DMS 273 treated with DMSO at 0.1 percent for 48 hours (cell line): Measurements from ENCODE around the gene INF2.

Experiments used
- DNase-seq: peaks from one replicate; lab custom pipeline; 2025; lab: John Stamatoyannopoulos, UW

Gene INF2

GRCh38 chr14:104702673-104703072, 13.3 kb downstream of the INF2 start:
- no peak for DNase-seq

DNA sequence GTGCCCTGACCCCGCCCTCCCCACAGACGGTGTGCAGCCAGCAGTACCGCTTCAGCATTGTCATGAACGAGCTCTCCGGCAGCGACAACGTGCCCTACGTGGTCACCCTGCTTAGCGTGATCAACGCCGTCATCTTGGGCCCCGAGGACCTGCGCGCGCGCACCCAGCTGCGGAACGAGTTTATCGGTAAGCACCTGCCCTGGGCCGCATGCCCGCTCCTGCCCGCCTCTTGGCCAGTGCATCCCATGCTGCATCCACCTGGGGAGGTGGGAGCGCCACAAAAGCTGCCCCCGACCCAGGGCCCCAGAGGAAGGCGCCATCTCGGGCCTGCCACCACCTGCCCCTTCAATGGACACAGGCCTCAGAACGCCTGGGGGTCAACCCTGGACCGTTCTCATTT, 13.9 kb downstream of the INF2 start:
- no peak for DNase-seq

- DNase-seq: no peak
Observed at GRCh38 chr14:104704252-104704651, 14.8 kb downstream of the INF2 start.

GRCh38 chr14:104705340-104706047, 16.1 kb downstream of the INF2 start:
- DNase-seq: no peak

DNA sequence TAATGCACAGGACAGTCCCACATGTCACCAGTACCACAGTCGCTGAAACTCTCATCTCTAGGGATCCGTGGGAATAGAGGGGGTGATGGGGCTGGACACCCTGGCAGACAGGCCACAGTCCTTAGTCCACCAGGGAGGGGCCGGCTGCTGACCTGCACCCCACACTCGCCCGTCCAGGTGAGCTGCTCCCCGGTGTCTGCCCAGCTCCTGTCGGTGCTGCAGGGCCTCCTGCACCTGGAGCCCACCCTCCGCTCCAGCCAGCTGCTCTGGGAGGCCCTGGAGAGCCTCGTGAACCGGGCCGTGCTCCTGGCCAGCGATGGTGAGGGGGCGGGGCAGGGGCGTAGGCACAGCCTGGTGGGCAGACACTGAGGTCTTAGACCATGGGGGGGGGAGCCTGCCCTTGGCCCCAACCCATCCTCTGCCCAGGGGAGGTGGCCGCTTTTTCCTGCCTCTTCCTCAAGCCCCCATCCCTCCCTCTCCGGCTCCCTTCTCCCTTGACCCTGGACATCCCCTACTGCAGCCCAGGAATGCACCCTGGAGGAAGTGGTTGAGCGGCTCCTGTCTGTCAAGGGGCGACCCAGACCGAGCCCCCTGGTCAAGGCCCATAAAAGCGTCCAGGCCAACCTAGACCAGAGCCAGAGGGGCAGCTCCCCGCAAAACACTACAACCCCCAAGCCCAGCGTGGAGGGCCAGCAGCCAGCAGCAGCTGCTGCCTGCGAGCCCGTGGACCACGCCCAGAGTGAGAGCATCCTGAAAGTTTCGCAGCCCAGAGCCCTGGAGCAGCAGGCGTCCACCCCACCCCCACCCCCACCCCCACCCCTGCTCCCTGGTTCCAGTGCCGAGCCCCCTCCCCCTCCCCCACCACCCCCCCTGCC, 17.6 kb downstream of the INF2 start:
- peak; percentile 21 for DNase-seq

GRCh38 chr14:104707608-104708595, 18.5 kb downstream of the INF2 start:
- no peak for DNase-seq

DNA sequence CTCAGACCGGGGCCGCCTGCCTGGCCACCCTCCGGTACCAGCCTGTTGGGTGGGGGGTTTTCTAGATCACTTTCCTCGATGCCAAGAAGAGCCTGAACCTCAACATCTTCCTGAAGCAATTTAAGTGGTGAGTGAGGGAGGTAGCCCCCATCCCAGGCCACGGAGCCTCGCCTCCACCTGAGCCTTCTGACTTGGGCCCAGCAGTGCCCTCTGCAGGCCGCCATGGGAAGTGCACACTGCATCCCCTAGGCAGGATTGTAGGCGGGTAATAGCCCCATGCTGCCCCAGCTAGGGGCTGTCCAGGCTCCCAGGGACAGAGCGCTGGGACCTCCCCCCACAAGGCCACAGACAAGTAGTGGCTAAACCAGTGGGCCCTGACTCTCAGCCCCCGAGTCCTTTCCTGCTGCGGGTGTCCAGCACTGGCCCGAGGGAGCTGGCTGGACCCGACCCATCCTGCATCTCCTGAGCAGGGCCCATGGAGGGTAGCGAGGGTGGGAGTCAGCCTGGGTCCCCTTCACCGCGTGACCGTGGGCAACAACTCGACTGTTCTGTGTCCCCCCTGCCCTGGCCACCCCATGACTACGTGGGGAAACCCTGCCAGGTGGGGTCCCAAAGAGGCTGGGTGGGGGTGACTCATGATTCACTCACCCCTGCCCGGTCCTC, 19.3 kb downstream of the INF2 start:
- peak; percentile 25 for DNase-seq

- DNase-seq: no peak
Observed at GRCh38 chr14:104709387-104710039, 20.1 kb downstream of the INF2 start.

DNA sequence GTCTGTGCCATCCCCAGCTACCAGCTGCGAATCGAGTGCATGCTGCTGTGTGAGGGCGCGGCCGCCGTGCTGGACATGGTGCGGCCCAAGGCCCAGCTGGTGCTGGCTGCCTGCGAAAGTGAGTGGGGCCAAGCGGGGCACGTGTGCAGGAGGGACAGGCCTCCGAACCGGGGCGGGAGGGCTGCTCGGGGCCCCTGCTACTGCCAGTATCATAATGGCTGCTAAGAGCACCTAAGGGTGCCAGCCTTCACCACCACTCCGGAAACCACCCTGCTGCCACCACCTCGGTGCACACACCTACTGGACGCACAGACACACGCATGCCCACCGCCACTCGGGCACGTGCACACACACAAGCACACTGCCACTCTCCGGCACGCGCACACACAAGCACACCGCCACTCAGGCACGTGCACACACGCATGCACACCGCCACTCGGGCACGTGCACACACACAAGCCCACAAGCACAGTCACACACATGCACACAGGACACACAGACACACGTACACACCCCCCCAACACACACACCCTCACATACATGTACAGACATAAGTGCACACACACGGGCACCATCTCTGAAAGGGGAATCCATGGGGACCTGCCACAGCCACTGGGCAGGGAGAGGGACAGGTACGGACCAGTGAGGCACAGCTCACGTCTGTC, 20.8 kb downstream of the INF2 start:
- DNase-seq: no peak

- DNase-seq: no peak
Observed at GRCh38 chr14:104712881-104713734, 23.7 kb downstream of the INF2 start.

DNA sequence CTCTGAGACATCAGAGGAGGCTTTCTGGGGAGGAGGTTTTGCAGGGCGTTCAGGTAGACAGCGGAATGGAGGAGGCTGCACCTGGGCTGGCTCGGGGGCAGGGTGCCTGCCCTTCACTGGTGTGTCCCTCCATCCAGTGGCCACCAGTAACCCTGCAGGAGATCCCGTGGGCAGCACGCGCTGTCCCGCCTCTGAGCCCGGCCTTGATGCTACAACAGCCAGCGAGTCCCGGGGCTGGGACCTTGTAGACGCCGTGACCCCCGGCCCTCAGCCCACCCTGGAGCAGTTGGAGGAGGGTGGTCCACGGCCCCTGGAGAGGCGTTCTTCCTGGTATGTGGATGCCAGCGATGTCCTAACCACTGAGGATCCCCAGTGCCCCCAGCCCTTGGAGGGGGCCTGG, 24.6 kb downstream of the INF2 start:
- no peak for DNase-seq

DNA sequence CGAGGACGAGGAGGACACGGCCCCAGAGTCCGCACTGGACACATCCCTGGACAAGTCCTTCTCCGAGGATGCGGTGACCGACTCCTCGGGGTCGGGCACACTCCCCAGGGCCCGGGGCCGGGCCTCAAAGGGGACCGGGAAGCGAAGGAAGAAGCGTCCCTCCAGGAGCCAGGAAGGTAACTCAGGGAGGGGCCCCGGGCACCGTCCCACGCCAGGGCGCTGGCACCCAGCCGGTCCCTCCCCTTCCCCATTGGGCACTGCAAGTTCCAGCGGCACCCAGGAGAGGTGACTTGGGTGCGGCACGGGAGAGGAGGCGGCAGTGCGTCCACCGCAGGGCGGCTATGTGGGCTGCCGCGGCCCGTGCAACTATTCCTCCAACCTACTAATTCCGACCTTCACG, 25.3 kb downstream of the INF2 start:
- DNase-seq: no peak

GRCh38 chr14:104715416-104715815, 26.0 kb downstream of the INF2 start:
- no peak for DNase-seq

DNA sequence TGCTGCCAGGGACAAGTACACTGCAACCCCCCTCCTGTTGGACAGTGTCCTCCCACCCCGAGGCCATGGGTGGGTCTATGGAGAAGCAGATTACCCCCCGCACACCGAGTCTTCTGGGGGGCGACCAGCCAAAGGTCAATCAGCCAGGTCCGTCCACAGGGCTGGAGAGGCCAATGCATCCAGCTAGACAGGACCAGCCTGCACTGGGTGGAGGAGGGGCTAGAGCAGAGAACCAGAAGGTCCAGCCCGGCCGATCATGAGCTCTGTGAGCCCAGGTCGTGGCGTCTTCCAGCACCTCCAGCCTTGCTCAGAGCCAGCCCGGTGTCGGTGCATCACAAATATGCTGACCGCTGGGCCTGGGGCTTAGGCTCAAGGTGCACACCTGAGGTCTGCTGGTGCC, 26.5 kb downstream of the INF2 start:
- DNase-seq: no peak

DNA sequence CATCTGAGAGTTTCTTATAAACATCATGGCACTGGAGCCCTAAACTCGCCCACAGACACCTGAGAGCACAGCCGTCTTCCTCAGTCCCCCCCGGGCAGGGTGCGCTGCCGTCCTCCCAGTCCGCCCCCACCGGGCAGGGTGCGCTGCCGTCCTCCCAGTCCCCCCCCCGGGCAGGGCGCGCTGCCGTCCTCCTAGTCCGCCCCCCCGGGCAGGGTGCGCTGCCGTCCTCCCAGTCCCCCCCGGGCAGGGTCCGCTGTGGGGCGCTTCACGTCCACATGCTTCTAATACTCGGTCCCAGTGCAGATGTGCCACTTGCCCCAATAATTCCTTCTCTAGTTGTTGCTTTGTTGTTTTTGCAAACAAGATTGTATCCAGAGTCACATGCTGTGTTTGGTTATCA, 27.7 kb downstream of the INF2 start:
- DNase-seq: no peak

- no peak for DNase-seq
Observed at GRCh38 chr14:104717646-104718045, 28.2 kb downstream of the INF2 start.

DNA sequence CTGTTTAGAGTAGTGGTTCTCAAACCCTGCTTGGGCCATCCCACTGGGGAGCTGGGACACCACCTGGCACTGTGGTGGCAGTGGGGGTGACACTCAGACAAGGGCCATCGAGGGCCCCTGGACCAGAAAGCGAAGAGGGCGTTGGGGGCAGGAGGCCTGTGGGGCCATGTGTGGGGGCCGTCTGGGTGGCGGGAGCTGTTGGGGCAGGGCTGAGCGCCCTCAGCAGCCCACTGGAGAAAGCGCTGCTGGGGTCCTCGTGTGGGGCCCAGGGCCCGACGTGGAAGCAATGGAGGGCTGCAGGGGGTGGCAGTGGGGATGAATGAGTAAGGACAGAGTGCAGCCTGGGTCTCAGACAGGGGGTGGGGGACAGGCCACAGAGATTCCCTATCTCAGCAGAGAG, 28.7 kb downstream of the INF2 start:
- DNase-seq: no peak

DNA sequence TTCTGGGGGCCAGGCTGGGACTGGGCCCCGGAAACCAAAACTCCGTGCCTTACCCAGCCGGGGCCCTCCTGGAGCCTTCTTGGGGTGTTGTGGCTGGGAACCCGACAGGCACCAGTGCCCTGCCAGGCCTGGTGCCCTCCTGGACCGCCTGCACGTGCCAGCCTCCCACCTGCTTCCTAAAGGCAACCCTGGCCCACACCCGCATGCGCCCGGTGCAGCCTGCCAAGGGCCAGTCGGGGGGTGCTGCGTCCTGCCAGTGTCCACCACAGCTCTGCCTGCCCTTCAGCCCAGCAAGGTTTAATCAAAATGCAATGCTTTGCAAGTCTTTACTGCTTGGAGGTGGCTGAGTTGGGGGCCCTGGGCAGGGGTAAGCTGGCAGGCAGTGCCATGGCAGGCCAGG, 29.5 kb downstream of the INF2 start:
- no peak for DNase-seq

DNA sequence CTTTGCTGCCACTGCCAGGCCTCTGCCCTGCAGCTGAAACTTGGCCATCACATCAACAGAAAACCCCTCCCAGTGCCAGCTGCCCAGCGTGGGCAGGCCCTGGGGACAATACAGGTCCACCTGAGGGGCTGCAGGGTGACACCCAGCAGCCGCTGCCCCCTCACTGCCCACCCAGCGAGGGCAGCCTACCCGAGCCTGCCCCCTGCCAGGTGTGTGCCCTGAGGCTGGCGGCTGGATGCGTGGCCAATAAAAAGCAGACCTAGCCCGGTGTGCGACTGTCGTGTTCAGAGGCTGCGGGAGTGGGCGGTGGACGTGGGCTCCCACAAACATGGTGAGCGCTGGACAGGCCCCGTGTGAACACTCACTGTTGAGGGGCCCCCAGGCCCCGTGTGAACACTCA, 29.9 kb downstream of the INF2 start:
- DNase-seq: no peak
